NCI-H2081 (cell line): ENCODE measurements around the gene EFCAB11.

Experiments used
- DNase-seq, 2 experiments: peaks; one replicate each; lab custom pipeline; 2025; lab: John Stamatoyannopoulos, UW

The EFCAB11 gene

DNA sequence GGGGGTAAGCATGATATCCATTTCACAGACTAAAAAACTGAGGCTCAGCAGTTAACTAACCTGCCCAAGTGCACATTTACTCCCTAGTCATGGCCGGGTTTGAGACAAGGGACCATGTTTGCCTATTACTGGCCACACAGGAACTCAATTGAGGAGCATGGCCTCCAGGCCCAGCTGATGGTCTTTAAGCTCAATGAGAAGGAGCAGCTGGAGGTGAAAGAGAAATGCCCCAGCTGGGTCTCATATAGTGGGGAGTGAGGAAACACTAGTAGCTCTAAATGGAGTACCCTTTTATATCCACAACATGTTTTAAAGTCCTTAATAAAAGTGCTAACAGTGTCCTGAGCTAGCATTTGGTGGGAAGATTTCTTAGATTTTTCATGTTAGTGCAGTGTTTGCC is 2.8 kb upstream of the EFCAB11 start:
- DNase-seq = no peak

- no peak for DNase-seq
Measured at GRCh38 chr14:89956661-89957009, 2.1 kb upstream of the EFCAB11 start.

GRCh38 chr14:89955745-89956660 is 1.5 kb upstream of the EFCAB11 start, which contains the start of gene TDP1:
Gene TDP1 (plus strand): TSS chr14:89955927. CDS start chr14:89963115, 7,188 bp downstream.
- peak; percentile 97 to 99 for DNase-seq

DNA sequence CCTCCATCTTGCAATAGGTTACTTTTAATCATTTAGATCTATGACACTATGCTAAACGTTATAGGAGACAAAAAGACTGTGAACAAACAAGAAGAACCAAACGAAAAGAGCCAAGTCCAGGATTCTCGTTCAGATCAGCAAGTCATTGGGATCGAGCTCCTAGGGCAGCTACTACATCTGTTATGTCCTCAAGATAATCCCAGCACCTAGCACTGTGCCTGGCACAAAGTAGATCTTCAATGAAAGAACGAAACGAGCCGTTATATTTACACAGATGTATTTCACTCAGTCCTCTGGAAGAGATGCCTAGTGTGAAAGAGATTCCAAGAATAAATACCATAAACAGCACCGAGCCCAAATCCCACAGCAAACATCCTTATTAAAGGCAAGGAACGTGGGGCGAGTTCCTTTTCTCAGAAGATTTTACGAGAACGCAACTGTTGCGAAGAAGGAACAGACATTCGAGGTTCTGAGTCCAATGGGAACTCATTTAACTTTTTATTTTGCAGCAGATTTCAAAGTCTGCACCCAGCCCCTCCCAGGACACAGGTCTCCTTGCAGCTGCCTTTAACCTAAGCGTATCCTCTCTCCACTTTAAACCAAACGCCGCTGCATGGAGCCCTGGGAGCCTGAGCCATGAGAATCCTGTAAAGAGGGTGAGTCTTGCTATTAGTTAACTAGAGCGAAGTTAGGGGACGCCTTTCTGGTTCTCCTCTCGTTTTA is 653 bp upstream of the EFCAB11 start:
- DNase-seq = no peak

GRCh38 chr14:89953602-89954001 is 928 bp downstream of the EFCAB11 start:
- no peak for DNase-seq

GRCh38 chr14:89952576-89952975 is 2.0 kb downstream of the EFCAB11 start:
- DNase-seq = no peak

GRCh38 chr14:89947344-89947743 is 7.2 kb downstream of the EFCAB11 start:
- DNase-seq = no peak

DNA sequence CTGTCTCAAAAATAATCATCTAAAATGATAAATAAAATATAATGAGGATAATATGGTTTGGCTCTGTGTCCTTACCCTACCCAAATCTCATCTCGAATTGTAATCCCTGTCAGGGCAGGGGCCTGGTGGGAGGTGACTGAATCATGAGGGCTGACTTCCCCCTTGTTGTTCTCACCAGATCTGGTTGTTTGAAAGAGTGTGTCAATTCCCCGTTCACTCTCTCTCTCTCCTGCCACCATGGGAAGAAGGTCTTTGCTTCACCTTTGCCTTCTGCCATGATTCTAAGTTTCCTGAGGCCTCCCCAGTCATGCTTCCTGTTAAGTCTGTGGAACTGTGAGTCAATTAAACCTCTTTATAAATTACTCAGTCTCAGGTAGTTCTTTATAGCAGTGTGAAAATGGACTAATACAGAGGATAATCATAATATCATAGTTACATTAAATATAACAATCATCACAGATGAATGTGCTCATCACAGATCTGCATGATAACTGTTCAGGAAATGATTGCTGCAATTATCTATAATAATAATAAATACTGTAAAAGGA is 12.6 kb downstream of the EFCAB11 start:
- DNase-seq = no peak

DNA sequence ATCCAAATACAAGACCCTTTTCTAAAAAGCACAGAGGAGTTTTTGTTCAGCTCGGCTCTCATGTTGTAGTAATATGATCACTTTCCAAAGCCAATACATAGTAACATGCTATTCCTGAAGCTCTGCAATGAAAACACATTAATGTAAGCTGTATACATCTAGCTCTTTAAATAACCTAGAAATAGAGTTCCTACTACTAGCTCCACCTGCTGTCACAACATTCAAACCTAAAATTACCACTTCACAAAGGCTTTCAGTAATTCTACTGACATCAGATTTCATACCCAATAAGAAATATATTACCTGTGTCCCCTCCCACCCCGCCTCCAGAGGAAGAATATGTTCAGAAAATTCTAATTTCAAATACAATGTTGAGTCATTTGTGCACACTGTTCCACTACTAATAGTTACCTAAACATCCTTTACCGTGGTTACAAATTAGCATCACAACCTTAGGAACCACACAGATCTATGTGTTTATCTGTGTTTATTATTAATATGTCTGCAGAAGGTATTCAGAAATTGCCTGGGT is 17.8 kb downstream of the EFCAB11 start:
- DNase-seq = peak in 1 of 2 experiments; percentile 43

- DNase-seq = peak; percentile 80 to 93
Measured at GRCh38 chr14:89933002-89933401, 21.5 kb downstream of the EFCAB11 start.

DNA sequence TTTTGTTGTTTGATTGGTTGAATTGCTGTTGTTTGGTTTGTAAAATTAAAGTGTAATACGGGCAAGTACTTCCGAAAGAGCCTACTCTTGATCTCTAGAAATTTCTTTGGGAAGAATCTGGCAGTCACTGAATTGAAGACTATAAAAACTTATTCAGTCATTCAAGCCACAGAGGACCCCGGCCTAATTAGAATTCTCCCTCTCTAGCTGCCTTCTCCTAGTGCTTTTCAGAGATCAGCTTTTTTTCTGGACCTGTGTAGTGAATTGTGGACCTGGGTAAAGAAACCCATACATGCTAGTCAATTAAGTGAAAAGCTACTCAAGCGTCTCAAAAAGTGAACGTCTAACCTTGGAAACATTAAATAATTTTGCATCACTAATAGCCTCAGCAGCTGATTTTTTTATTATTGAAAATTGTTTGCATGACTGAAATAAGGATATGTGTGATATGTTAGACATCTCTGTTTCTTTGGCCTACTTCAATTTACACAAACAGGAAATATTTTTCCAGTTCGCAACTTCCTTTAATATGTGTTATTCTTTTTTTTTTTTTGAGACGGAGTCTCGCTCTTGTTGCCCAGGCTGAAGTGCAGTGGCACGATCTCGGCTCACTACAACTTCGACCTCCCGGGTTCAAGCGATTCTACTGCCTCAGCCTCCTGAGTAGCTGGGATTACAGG is 27.2 kb downstream of the EFCAB11 start:
- DNase-seq = no peak

DNA sequence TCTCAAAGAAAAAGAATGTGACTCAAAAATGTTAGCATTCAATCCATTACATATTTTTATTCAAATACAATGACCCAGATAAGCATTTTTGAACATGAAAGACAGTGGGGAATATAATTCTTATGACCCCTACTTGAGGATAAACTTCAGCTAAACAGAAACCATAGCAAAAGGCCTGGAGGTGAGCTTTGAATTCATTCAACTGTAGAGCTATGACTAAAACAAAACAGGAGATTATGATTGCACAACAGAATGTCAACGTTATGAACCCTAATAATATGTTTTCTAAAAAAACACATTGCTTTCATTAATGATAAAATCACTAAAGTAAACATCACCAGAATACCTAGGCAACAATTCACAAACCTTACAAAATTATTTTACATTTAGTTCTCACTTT is 27.8 kb downstream of the EFCAB11 start:
- DNase-seq = no peak

DNA sequence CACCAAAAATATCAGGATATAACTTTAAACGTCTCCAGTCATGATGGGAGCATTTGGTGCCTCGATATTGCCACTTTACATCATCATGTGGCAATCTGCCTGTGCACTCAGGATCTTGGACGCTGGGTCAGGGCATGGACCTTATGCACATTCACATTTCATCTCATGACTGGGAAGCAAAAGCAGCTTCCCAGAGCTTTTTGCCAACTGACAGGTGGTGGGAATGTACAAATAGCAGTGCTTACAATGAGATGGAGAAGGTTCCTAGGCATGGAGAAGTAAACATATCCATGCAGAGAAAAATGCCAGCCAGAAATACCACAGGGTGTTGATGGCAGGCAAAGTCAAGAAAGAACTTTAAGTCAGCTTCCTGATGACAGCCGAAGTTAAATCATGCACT is 30.3 kb downstream of the EFCAB11 start:
- no peak for DNase-seq

GRCh38 chr14:89922031-89922907 is 32.3 kb downstream of the EFCAB11 start:
- no peak for DNase-seq

DNA sequence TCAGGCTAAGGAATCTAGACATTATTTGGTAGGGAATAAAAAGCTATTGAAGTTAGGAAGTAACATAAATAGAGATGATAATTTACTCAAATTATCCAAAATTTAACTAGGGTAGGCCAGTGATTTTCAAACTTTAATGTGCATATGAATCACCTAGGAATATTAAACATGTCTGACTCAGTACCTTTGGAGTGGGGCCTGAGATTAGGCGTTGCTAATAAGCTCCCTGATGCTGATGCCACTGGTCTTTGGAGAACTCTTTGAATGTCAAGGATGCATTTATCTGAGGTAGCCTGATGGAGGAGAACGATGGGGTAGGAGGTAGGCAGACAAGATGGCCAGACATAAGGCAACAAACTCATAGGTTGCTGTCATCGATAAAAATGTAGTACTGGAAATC is 33.2 kb downstream of the EFCAB11 start:
- no peak for DNase-seq

GRCh38 chr14:89920056-89920455 is 34.5 kb downstream of the EFCAB11 start:
- no peak for DNase-seq

DNA sequence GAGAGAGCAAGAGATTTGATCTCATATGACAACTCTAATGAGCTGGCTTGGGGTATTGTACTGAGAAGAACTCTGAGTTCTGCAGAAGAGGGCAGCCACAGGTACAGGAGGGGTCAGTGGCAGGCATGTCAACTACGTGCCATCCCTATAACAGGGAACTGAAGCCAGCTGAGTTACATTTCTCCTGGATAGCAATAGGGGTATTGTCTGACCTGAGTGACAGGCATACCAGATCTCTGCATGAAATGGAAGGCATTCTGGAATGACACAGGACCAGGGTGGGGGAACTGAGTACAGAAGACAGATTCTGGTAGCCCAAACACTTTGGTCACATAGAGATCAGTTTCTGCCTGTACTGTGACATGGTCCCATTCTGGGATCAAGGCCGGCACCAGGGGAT is 35.8 kb downstream of the EFCAB11 start:
- DNase-seq = no peak

DNA sequence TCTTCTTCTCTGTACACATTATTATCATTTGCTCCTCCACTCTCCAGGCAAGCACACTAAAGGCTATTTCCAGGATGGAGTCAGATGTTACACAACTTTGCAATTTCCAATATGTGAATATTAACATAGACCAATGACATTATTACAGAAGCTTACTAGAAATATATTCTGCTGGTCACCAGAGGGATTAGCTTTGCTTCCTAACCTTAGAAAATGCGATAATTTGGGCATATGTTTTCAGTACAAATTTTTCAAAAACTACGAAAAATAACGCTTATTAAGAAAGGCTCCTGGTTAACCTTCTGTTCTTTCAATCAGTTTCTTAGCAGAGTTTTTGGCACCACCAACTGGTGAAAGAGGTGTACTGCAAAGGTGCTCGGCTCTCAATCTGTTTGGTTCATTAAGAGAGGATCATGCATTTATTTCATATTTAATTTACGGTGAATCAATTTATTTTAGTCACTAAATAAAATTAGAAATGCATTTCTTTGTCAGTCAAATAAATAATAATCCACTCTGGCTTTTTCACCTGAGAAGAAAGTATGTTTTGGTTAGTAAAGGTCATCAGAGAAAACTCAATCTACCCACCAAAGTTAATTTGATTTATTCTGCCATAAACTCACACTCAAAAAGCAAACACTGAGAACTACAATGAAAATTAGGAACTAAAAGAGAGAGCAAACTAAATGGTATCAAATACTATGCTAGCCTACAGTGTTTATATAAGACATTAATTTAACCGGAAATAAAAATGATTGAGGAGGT is 39.2 kb downstream of the EFCAB11 start:
- DNase-seq = peak; percentile 74 to 80

DNA sequence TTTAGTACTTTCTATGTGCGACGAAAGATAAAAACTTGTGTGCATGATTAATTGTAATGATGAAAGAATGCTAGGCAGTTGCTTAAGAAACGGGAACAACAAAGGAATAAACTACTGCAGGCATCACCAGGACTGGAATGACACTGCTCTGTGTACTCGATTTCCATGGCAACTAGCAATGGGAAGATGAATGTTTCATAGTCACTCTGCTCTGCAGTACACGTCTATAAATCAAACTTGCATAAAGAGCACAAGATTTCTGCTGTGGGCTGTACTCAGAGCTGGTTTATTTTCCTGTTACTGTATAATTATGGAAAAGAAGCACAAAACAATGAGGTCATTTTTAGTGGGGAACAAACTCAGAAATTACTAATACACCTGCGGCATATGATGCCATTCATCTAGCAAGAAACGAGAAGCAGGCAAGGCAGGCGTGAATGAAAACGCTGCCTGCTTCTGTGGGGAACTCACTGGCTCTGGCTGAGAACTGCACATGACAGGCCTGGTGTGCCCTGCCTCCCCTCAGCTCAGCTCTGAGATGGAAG is 41.8 kb downstream of the EFCAB11 start:
- DNase-seq = peak; percentile 56 to 84

DNA sequence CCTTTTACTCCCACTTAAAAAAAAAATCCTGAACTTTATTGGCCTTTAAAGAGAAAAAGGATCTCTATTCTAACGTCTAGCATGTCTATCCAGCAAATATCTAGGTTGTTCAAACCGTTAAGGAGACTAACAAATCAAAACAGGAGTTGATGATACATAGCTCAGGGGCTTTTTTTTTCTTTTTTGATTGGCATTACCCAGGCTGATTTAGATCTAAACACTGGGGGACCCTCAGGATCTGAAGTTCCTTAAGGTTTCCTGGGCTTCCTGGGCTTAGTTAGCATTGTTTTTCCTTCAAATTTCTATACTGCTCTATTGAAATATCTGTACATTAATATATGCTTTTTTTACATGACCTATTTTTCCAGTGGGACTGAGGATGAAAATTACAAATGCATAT is 42.3 kb downstream of the EFCAB11 start:
- DNase-seq = no peak
